ENCODE measurements around the gene MRPS34. TPM values are rescaled to one million over a fixed set of nuclear protein-coding genes. Genes with fewer than 3 reads are reported as not detected.

Gene MRPS34
- total RNA-seq, 1 donor from 2014 or later = 75.1 TPM

- Mint-ChIP-seq H3K27ac (ENCODE audit: unreplicated experiment) (no peak overlapping the region), H3K36me3 (ENCODE audit: unreplicated experiment) (no peaks in the 10 kb centered on the region), H3K4me3 (ENCODE audit: unreplicated experiment) (no peak overlapping the region), H3K27me3 (ENCODE audit: unreplicated experiment) (peaks cover 4% of the 10 kb centered on the region), H3K9me3 (ENCODE audit: unreplicated experiment) (peaks cover 4% of the 10 kb centered on the region), H3K4me1 (ENCODE audit: low read depth, unreplicated experiment) (peaks cover 6% of the 10 kb centered on the region)
- DNase-seq = peak; percentile 88
- peak; percentile 64 for TF ChIP-seq CTCF (IDR thresholded peaks at IDR 0.05; ENCODE audit: partially characterized antibody, unreplicated experiment)
Observed at GRCh38 chr16:1763521-1764511, 9.1 kb downstream of the MRPS34 start.

GRCh38 chr16:1762879-1763520 is 9.9 kb downstream of the MRPS34 start:
- no peak for DNase-seq
- H3K27me3 Mint-ChIP-seq (ENCODE audit: unreplicated experiment) = peaks cover 6% of the 10 kb centered on the region
- peaks cover 3% of the 10 kb centered on the region for H3K9me3 Mint-ChIP-seq (ENCODE audit: unreplicated experiment)
- H3K4me1 Mint-ChIP-seq (ENCODE audit: low read depth, unreplicated experiment) = peaks cover 6% of the 10 kb centered on the region
- H3K36me3 Mint-ChIP-seq (ENCODE audit: unreplicated experiment) = no peaks in the 10 kb centered on the region
- TF ChIP-seq CTCF (IDR thresholded peaks at IDR 0.05; ENCODE audit: partially characterized antibody, unreplicated experiment) = no peak
- no peak overlapping the region for H3K27ac Mint-ChIP-seq (ENCODE audit: unreplicated experiment)
- H3K4me3 Mint-ChIP-seq (ENCODE audit: unreplicated experiment) = no peak overlapping the region

DNA sequence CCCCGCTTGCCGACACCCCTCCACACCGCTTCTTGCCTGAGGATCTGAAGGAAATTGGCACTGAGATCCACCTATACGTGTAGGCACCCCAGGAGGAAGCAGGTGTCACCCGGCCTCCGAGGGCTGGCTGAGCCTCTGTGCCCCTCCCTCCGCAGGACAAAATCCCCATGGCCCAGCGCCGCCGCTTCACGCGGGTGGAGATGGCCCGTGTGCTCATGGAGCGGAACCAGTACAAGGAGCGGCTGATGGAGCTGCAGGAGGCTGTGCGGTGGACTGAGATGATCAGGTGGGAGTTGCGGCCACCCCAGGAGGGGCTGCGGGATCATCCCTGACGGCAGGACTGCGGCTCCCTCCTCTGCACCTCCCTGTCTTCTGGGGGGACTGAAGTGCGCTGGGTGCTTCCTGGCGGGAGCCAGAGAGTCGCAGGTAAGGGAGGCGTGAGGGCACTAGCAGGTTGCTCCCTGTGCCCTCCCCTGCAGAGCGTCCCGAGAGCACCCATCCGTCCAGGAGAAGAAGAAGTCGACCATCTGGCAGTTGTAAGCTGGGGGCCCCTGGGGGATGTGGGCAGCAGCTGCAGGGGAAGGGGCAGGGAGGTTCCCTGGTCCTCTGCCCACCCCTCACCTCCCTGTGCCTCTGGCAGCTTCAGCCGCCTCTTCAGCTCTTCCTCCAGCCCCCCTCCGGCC is 10.6 kb downstream of the MRPS34 start:
- H3K36me3 Mint-ChIP-seq (ENCODE audit: unreplicated experiment) = no peaks in the 10 kb centered on the region
- peak overlapping the region; percentile 33 for H3K27ac Mint-ChIP-seq (ENCODE audit: unreplicated experiment)
- no peak for DNase-seq
- peaks cover 6% of the 10 kb centered on the region for H3K4me1 Mint-ChIP-seq (ENCODE audit: low read depth, unreplicated experiment)
- peaks cover 3% of the 10 kb centered on the region for H3K9me3 Mint-ChIP-seq (ENCODE audit: unreplicated experiment)
- peaks cover 6% of the 10 kb centered on the region for H3K27me3 Mint-ChIP-seq (ENCODE audit: unreplicated experiment)
- TF ChIP-seq CTCF (IDR thresholded peaks at IDR 0.05; ENCODE audit: partially characterized antibody, unreplicated experiment) = no peak
- no peak overlapping the region for H3K4me3 Mint-ChIP-seq (ENCODE audit: unreplicated experiment)

DNA sequence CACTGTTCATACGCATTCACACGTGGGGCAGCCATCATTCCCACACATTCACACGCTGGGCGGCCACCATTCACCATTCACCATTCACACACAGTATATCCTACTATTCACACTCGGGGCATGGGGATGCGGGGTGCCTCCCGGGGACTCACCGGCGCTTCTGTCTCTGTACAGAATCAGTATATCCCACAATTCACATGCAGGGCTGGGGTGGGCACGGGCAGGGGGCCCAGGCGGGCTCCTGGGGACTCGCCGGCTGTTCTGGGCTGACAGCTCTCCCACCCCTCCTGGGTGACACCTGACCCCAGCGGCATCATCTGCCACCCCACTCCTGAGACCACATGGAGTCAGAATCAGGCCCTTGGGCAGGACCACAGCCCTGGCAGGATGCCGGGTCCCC is 11.2 kb downstream of the MRPS34 start:
- Mint-ChIP-seq H3K4me3 (ENCODE audit: unreplicated experiment) (no peak overlapping the region), H3K4me1 (ENCODE audit: low read depth, unreplicated experiment) (peaks cover 6% of the 10 kb centered on the region), H3K27me3 (ENCODE audit: unreplicated experiment) (peaks cover 5% of the 10 kb centered on the region), H3K27ac (ENCODE audit: unreplicated experiment) (peak overlapping the region; percentile 33), H3K36me3 (ENCODE audit: unreplicated experiment) (no peaks in the 10 kb centered on the region), H3K9me3 (ENCODE audit: unreplicated experiment) (peaks cover 5% of the 10 kb centered on the region)
- no peak for TF ChIP-seq CTCF (IDR thresholded peaks at IDR 0.05; ENCODE audit: partially characterized antibody, unreplicated experiment)
- no peak for DNase-seq
